Measurements from ENCODE around the gene CYP24A1. TPM values are rescaled to one million over a fixed set of nuclear protein-coding genes. Genes with fewer than 3 reads are reported as not detected.

CYP24A1 gene
- polyA plus RNA-seq, 5 donors: not detected

DNA sequence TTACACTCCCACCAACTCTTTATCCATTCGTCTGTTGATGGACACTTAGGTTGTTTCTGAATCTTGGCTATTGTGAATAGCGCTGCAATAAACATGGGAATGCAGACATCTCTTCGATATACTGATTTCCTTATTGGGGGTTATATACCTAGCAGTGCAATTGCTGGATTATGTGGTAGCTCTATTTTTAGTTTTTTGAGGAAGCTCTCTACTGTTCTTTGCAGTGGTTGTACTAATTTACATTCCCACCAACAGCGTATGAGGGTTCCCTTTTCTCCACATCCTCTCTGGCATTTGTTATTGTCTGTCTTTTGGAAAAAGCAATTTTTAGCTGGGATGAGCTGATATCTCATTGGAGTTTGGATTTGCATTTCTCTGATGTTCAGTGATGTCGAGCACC, 29.5 kb upstream of the CYP24A1 start:
- DNase-seq: no peak

DNA sequence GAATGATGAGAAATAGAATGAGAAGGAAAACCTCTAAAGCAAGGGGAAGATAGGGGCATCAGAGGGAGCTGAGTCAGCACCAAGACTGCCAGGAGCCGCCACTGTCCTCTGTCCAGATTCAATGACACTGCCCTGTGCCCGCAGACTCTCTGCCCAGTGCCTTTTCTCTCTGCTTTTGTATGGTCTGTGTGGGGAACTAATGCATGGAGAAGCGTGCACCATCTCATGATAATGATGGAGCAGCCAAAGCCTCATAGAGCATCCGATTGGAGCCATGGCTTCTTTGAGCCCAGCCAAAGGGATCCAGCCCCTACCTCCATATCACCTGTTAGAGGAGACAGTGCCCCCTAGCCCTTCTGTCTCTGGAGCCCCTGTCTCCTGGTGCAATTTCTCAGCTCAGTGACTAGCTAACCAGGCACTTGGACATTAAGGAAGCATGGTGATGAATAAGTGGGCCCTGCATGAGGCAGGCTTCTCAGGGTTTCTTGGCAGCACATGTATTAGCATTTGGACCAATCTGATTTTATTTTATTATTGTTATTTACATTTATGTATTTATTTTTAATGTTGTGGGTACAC, 27.6 kb upstream of the CYP24A1 start:
- no peak for DNase-seq

DNA sequence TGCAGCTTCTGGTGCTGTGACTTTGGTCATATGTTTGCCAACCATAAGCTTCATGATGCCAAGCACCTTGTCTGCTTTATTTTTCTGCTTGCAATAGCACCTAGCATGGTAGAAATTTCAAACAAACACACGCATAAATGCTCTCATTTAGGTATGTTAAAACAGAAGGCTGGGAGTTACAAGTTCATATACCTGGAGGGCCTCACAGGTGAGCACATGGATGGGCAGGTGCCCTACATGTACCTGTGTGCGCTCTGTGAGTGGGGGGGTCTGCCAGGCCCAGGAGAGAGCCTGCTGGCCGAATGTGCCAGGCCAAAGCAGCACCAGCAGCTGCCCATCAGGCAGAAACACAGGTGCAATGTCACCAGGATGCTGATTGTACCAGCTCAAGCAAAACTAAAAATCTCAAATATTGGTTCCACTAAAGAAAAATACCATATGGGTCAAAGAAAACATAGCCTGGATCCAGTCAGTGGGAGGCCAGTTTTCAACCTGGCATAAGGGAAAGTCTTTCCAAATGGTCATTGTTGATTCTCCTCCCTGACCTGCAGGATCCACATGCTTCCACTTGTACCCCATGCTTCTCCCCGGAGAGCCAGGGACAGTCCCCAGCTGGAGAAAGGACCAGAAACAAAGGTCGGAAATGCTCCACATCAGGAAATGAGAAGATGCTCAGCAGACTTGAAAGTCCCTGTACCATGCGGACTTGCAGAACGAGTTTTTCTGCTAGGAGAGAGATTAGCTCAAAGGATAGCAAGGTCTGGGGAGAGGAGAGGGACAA, 26.9 kb upstream of the CYP24A1 start:
- DNase-seq: no peak

DNA sequence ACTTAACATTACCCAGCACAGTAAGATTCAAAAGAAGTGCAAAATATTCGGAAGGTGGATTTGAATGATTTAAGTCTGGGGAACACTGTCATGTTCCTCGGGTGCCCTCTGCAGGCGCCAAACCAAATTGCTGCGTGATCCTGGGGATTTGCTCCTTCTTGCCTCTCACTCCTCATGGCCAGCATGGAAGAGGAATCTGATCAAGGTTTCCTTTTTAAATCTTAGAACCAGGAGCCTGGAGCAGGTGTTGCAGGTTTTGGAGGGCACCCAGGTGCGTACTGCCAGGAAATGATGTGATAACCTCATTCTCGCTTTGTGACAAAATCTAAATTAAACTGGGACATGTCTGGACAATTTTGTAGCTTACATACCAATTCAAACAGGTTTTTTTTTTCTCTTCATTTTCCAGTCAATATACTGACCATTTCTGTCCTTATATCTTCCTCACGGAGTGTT, 26.0 kb upstream of the CYP24A1 start:
- DNase-seq: peak; percentile 45 to 62

DNA sequence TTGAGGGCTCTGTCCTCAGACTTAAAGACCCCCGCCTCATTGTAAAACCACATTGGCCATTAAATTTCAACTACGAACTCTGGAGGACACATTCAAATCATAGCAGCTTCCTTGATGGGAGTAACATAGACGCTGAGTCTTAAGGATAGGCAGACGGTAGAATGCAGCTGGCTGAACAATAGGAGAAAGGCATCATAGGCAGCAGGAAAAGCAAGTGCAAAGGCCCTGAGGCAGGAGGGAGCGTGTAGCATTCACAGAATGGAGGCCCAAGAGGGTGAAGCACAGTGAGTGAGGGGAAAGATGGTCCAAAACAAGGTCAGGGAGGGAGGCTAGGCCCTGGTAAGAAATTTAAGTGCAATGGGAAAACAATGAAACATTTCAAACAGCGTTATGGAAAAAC, 25.5 kb upstream of the CYP24A1 start:
- no peak for DNase-seq

DNA sequence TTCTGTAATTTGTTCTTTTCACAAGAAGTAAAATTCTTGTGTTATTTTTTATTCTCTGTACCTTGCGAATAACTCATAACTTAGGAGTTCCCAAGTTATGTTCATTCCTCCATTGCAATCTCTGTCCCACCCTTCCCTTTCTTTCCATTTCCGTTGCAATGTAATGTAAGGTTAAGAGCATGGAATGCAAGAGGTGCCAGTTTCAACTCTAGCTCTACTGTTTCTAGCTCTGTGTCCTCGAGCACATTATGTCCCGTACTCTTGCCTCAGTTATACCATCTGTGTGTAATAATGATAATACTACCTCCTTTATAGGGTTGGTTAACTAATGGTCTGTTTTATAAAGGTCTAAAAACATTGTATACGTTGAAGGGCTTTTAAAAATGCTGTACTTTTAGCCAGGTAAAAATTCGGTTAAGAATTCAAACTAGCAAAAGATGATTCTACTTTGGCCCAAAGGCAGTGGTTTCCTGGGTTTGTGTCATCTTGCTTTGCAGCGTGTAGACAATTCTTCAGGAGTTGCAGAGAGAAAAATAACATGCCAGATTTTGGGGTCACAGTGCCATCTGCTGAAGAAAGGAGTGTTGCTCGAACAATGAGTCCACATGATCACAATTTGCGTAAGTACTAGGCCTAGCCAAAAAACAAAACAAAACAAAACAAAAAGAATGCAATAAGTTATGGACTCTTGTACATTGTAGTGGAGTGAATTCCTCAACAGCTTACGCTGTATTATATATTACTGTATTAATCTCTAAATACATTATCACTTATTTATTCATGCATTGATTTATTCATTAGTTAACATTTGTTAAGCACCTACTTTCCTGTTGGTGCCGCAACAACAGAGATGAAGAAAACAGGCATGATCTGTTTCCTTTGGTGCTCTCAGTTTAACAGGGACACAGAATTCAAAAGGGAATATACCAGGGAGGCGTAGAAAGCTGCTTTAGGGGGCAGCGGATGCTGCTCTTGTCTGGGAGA, 24.1 kb upstream of the CYP24A1 start:
- no peak for DNase-seq

DNA sequence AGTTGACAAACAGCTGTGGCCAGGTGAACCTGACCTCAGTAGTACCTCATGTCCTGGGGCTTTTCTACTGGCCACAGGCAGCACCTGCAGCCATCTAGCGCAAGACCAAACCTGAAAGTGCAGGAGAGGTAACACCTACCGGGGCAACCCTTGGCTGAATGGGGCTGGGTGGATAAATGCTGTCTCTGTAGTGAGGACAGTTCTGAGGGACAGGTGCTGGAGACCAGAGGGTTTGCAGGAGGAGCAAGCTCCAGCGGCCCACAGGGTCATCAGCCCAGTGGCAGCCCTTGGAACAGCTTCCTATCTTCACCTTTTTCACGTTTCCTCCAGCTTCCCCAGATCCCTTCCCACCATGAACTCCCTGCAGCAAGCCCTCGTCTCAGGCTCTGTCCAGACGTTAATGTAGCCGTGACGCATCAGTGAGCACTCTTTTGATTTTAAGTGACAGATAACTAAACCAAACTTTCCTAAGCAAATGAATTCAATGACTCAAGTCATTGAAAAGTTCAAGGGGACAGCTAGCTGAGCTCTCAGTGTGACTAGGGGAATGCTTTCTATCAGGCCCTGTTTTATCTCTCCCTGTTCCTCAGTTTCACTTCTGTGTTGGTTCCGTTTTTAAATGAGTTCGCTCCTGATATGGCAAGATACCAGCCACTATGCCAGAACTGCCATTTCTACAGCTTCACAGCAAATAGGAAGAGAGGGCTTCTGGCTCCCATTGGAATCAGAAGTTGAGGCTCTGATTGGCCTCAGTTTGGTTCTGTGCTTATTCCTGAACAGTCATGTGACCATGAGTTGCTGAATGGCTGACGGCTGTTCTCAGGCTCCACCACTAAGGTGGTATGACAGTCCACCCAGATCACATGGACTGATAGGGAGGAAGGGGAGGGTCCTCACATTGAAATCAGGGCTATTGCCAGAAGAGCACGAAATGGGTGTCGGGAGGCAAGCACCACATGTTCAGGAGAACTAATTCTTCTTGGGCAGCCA, 22.0 kb upstream of the CYP24A1 start:
- no peak for DNase-seq

DNA sequence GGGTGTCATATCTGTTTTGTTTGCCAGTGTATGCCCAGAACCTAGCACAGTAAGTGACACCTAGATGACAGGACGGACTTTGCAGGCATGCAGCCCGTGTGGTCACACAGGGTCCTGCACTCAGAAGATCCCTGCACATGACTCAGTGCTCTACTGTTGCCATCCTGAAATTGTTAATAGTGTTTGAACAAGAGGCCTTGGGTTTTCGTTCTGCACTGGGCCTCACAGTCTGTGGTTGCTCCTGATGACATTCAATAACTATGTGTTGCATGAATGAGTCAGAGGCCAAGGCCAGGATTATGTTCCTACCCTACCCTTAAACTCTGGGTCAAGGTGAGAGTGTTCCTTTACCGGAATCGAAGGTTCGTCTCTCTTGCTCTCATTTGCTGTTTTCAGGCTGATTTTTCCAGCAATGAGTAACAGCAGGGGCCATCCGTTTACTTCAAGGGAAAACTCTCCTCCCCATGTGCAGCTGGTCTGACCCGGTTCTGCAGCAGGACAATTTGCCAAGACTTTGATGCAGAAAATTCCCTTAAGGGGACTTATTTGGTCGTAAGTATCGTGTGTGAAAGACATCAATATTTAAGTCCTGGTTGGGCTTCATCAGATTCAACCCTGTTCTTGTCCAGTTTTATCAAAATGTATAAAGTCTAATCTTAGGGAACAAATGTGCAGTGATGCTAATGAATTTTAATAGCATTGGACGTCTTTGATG, 21.1 kb upstream of the CYP24A1 start:
- DNase-seq: no peak

DNA sequence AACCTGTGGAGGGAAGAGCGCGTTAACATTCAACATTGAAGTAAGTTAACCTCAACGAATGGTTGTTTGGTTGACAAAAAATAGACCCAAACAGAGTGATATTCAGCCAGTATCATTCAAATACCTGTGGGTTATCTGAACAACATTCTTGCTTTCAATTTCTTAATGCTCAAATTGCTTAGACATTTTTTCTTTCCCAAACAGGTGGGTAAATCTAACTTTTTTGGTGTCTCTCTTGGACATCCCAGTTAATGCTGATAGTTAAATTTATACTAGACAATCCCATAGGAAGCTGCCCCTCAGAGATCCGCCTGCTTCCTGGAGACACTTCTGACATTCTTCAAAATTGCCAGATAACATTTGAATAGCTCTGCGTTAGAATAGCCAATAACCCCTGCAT, 20.0 kb upstream of the CYP24A1 start:
- DNase-seq: no peak

DNA sequence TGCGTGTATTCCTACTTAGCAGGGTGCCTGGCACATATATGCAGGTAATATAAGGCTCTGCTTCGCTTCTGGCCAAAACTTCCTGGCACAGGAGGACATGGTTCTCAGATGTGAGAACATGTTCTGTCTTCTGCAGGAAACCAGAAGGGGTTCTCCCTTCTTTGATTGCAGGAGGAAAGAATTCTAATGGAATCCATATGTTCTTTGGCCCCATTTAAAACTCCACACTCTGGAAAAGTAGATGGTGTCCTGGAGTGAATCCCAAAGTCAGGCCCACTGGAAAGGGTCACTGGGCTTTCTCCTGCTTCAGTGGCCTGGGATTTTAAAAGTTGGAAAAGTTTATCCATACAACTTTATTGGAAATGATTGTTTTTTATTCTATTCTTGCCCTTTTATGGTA, 16.4 kb upstream of the CYP24A1 start:
- DNase-seq: no peak

DNA sequence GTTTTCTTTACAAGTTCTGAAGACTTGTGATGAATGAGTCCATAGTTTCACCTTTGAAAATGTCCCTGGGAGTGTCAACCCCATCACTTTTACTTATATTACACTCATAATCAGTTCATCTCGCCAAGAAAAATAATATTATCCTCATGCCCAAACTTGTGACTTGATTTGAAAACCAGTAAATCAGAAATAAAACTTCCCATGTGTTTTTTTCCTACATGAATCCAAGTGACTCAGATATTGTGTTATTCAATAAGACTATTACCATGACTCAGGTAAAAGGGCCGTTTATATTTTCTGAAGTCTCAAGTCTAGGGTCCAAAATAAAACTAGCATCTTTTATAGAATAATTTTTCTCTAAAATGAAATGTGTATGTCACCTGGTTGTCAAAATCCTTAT, 15.8 kb upstream of the CYP24A1 start:
- DNase-seq: no peak

DNA sequence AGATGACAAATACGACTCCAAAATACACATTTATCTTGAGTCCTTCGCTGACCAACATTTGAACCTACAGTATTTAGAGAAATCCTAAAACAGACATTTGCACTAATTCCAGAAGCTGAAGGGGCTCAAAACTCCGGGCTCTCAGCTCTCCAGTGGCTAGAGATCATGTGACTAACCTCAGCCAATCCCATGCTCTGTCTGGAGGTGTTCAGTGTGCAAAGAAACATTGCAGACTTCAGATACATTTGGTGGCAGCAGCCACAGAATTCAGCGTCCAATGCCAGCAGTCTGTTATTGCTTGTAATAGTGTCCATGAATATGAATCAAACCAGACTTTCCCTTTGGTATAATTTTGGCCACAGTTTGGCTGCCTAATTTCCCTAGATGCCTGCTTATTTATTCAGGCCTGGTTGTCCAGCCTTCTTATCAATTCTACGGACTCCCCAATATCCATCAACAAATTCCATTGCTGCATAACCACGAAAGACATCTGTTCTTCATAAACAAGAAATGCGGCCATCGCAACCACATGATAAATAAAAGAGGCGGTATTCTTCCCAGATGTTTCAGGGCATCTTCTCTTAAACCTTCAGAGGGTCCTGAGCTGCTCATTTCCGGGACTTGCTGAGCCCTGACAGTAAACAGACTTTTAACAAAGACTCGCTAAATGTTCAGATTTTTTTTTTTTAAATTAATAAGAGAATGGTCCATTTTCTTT, 14.5 kb upstream of the CYP24A1 start:
- no peak for DNase-seq

DNA sequence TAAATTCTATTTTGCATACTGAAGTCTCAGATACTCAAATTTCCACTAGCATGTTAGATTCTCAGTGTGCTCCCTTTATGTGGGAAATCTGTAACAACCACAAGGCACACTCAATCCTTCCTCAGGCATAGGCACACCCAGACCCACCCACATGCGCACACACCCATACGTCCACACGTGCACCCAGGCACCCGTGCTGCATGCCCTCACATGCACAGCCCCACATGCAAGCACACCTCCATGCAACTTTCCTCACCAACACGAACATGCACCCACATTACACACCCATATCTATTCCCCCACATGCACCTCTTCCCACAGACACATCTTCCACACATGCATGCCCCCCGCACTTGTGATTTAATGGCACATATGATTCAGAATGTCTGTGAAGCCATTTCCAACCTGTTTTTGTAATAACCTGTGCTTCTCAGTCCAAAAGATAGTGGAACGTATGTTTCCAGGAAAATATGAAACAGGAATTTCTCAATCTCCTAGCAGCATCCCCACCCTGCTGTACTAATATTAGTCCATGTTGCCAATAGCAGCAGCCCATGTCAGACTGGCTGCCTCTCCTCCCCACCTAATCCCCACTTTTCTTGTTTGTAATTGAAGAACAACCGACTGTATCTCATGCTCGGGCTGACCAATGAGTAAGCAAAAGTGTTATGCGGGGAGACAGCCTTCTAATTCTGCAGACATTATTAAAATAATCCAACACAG, 11.3 kb upstream of the CYP24A1 start:
- no peak for DNase-seq

DNA sequence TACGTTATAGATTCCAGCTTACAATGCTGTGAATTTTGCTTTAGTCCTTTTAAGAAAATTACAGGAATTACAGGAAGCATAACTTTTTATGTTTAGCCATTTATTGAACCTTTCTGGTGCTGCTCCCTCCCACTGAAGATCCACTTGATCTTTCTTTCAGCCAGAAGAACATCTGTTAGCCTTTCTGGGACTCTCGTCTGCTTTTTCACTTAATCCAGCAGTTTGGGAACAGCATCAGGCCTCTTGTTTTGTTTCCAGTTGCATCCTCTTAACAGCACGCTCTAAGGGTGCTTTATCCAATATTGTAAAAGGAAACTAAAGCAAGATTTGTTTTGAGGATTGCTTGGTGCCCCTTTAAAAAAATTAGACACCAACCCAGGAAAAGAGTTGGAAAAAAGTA, 10.3 kb upstream of the CYP24A1 start:
- DNase-seq: no peak

DNA sequence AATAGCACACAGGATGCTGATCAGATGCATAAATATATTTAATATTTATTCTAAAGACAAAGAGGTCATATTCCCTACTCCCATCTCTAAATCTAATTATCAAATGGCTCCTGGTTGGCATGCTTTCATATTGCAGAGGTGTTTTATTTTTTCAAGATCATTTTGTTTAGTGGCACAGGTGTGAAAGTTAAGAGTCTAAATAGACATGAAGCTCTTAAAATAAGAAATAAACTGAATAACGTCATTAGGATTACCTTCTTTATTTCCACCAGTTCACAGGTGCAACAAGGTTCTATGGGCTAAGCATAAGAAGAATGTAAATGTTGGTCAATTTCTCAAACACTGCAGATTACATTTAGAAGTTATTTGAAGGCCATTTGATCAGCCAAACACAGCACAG, 7.1 kb upstream of the CYP24A1 start:
- DNase-seq: no peak

DNA sequence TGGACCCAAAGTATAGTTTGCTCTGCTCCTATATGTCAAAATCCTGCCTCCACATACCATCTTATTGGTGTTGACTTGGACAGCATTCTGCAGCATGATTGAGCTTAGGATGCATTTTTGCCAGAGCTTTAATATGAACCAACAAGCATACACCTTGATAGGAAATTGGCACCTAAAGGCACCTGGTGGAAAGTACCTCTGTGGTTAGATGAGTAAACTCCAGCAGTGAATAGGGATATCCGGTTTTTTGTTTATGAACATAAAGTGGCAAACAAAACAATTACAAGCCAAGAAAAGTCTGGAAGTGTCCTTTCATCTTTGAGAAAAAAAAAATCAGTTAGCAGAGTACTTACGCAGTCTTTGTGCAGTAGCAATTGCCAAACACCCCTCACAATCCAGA, 6.2 kb upstream of the CYP24A1 start:
- no peak for DNase-seq

DNA sequence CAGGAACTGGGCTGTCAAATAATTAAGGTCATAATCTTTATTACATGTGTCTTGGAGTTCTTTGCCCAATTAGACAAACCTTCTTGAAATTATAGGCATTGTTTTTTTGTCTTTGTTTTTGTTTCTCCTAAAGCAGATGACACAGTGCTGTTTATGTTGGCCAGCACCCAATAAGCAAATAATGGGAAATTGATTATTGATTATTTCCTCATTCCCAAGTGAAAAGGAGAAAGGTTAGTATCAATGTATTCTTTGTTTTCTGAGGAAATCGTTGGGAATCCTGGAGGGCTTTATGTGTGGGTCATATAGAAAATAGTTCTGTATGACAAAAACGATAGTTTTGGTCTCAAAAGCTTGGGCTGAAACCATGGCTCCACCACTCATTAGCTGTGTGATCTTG, 4.5 kb upstream of the CYP24A1 start:
- DNase-seq: no peak

DNA sequence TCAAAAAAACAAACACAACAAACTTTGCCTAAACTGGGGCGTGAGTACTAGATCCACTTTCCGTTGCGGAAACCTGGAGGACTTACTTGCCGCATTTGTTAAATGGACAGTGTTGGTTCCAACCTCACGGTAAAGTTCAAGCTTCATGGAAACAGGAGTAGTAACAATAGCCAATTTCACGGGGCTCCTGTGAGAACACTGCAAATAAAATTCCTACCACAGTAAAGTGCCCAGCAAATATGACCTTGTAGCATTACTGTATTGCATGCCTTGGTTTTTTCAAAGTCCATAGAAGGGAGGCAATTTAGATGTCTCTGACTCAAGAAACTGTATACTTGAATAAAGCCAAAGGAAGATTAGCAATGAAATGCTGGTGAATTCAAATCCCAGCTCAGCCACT, 3.6 kb upstream of the CYP24A1 start:
- DNase-seq: no peak

DNA sequence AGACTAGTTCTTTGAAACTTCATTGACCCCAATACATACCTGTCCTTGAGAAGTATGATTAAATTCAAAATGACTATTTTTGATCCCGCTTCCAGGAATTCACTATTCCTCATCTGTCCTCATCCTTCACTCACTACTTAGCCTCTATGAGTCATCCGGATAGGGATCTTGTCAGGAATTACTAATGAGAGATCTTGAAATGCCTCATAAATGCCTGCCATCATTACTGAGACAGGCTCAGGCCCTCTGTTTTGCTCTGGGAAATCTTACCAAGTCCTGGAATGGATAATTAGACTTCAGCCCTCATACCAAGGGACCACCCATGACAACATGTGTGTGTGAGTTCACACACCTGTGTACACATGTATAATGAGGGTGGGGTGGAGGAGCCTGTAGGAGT, 2.8 kb upstream of the CYP24A1 start:
- DNase-seq: no peak

Measured in right lung (tissue), 5 donors.